ENCODE results near the gene SHISA7.
"Not testable (repeated sequence)": the region's sequence is repeated elsewhere in the genome, so short reads cannot be mapped to it uniquely, and the experiment has no call there.

The SHISA7 gene

GRCh38 chr19:55447421-55448174 is 4.5 kb upstream of the SHISA7 start:
- no peak for DNase-seq (ENCODE audit: low read depth, low spot score)

DNA sequence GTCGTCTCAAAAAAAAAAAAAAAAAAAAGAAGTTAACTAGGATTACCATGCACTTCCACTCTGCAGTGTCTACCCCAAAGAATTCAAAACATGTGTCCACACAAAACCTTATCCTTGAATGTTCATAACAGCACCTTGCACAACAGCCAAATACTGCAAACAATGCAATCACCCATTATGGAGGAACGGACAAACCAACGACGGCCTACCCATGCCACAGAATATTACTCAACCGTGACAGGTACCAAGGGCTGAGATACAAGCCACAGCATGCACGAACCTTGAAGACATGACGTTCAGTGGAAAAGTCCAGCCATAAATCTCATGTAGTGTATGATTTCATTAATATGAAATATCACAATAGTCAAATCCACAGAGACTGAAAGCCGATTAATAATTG is 3.0 kb upstream of the SHISA7 start:
- DNase-seq (ENCODE audit: low read depth, low spot score): no peak

GRCh38 chr19:55444646-55445045 is 1.5 kb upstream of the SHISA7 start:
- DNase-seq (ENCODE audit: low read depth, low spot score): no peak

GRCh38 chr19:55443824-55444480 is 852 bp upstream of the SHISA7 start:
- no peak for DNase-seq (ENCODE audit: low read depth, low spot score)

DNA sequence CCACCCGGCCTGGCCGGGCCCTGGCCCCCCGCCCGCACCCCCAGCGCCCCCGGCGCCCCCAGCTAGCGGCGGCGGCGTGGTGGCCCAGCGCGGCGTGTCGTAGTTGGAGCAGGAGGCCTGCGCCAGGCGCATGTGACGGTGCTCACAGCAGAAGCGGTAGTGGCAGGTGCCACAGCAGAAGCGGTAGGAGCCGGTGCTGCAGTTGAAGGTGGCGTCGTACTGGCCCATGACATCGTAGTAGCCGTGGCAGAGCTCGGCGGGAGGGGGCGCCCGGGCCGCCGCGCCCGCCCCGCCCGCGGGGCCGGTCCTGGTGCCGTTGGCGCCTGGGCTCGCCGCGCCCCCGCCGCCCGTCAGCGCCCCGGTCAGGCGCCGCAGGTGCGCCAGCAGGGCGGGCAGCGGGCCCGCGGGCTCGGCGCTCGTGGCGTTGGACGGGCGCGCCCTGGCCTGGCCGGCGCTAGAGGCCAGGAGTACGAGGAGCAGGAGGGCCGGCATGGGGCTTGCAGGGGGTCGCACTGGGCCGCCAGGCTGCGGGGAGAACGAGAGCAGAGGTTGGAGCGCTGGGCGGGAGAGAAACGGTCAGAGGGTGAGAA is 633 bp downstream of the SHISA7 start:
- no peak for DNase-seq (ENCODE audit: low read depth, low spot score)

- DNase-seq (ENCODE audit: low read depth, low spot score): no peak
These were observed 1.3 kb downstream of the SHISA7 start for GRCh38 chr19:55441692-55442321.

- no peak for DNase-seq (ENCODE audit: low read depth, low spot score)
These were observed 1.8 kb downstream of the SHISA7 start for GRCh38 chr19:55441319-55441691.

GRCh38 chr19:55440411-55441105 is 2.5 kb downstream of the SHISA7 start:
- no peak for DNase-seq (ENCODE audit: low read depth, low spot score)

DNA sequence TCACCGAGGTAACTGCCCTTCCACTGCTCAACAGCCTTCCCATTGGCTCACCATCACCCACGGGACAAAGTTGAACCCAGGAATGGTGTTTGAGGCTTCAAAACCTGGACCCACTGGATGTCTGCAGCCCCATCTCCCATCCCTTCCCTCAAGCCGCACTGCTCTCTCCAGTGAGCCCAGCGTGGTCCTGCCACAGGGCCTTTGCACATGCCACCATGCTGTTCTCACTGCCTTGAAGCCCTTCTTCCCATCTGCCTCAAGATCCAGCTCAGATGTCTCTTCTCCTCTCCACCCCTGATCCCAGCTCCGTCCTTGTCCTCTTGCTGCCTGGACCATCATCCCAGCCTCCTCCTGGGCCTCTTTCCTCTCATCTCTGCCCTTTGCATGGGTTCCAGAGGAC is 4.0 kb downstream of the SHISA7 start:
- no peak for DNase-seq (ENCODE audit: low read depth, low spot score)

DNA sequence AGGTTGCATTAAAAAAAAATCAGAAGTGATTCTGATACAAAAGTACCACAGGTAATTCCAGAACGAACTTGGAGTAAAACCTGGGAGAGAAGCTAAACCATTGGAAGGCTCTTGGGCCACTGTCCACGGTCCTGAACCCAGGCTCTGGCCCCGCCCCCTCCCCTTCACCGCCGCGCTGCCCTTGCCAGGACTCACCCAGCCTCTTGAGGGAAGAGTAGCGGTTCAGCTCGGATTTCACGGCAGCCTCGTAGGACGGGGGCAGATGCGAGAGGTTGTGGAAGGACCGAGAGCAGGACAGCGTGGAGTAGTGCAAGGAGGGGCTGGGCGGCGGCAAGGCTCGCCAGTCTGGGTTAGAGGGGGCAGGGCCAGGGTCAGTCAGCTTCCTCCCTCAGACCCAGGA is 5.7 kb downstream of the SHISA7 start:
- no peak for DNase-seq (ENCODE audit: low read depth, low spot score)

GRCh38 chr19:55436847-55437246 is 6.3 kb downstream of the SHISA7 start:
- no peak for DNase-seq (ENCODE audit: low read depth, low spot score)

DNA sequence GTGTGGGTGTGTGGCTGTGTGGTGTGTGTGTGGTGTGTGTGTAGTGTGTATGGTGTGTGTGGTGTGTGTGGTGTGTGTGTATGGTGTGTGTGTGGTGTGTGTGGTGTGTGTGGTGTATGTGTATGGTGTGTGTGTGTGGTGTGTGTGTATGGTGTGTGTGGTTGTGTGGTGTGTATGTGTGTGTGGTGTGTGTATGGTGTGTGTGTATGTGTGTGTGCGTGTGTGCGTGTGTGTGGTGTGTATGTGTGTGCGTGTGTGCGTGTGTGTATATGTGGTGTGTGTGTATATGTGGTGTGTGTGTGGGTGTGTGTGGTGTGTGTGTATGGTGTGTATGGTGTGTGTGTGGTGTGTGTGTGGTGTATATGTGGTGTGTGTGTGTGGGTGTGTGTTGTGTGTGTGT is 8.1 kb downstream of the SHISA7 start:
- DNase-seq (ENCODE audit: low read depth, low spot score): no peak

- no peak for DNase-seq (ENCODE audit: low read depth, low spot score)
These were observed 8.7 kb downstream of the SHISA7 start for GRCh38 chr19:55434356-55434919.

- DNase-seq (ENCODE audit: low read depth, low spot score): no peak
These were observed 9.8 kb downstream of the SHISA7 start for GRCh38 chr19:55433292-55433691.

GRCh38 chr19:55432241-55432959 is 10.7 kb downstream of the SHISA7 start:
- DNase-seq (ENCODE audit: low read depth, low spot score): no peak

- DNase-seq (ENCODE audit: low read depth, low spot score): no peak
These were observed 11.9 kb downstream of the SHISA7 start for GRCh38 chr19:55431183-55431582.

DNA sequence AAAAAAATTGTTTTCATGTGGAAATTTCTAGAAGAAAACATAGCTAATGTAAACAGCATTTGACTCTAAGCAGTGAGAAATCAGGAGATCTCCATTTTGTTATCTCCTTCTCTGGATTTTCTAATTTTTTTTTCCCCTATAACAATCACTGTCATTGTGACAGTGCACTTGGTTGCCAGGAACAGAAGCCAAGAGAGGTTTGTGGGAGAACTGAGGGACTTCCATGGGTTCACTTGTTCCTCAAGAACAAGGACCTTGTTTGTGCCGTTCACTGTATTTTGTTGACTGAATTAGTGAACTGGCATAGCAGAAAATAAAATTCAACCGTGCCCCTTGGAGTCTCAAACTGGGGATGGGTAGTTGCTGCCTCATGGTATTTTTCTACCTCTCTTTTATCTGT is 17.1 kb downstream of the SHISA7 start:
- DNase-seq (ENCODE audit: low read depth, low spot score): no peak

- DNase-seq (ENCODE audit: low read depth, low spot score): no peak
These were observed 18.6 kb downstream of the SHISA7 start for GRCh38 chr19:55424518-55424917.

GRCh38 chr19:55423225-55424005 is 19.7 kb downstream of the SHISA7 start:
- no peak for DNase-seq (ENCODE audit: low read depth, low spot score)

- DNase-seq (ENCODE audit: low read depth, low spot score): not testable (repeated sequence)
These were observed 21.8 kb downstream of the SHISA7 start for GRCh38 chr19:55421281-55421680.
